Daoy (cell line): Measurements from ENCODE around the gene VAMP8. TPM values are rescaled to one million over a fixed set of nuclear protein-coding genes. Genes with fewer than 3 reads are reported as not detected.
"Not testable (repeated sequence)": the region's sequence is repeated elsewhere in the genome, so short reads cannot be mapped to it uniquely, and the experiment has no call there.

Experiments
- DNase-seq: peaks from one replicate; pipeline ENCODE4 v3.0.0-alpha.2; 2015; ENCODE audit warnings: low read depth
- total RNA-seq: library from RNA; depleted of rRNA; stranded (reverse); fragments of >200 nt; shearing (Covaris generic); gene quantifications from 2 replicates; pipeline ENCODE4 v1.2.3, GENCODE V29; 2014

VAMP8 gene
- total RNA-seq, 1 experiment from 2014 or later, result 6.0 TPM

DNA sequence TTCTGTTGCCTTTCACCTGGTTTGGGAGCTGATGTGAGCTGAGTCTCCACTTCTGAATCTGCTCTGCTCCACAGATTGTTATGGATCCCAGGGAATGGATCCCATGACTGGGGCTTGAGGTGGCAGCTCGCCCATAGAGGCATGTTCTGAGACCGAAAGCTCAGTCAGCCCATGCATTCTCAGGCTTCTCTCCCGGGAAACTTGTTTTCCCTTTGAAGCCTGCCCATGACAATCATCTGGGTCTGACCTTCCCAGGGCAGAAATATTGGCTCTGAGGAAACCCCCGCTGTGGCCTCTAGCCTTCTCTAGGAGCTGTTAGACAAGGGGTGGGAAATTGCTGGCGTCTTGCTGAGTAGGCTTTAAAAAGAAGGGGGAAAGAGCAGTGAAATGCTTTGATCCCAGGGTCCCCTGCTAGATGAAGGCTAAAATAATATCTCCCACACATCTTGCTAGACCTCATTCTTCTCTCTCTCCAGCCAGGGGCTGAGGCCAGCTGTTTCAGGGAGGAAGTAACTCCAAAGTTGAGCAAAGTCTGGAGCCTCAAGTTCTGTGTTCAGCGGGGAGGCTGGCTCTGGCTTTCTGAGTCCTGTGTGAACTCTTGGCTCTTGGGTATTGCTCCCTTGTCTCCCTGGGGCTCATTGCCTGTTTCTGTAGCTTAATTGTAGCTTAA is 2.0 kb downstream of the VAMP8 start:
- DNase-seq, result no peak

DNA sequence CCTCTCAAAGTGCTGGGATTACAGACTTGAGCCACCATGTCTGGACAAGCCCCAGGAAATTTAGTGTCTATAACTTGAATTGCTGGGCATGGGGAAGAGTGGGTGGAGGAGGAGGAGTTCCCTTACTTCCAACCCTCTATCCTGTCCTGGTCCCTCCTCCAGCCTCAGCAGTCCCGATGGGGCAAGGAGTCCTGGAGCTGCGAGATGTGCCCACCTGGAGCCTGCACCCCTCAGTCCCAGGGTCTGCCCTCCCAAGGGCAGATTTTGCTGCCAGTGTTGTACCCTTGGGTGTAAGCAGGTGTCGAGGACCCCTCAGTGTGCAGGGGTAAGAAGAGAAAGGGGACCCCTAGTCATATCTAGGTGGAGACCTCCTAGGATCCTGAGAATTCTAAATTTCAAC is 2.8 kb downstream of the VAMP8 start:
- DNase-seq, result no peak

DNA sequence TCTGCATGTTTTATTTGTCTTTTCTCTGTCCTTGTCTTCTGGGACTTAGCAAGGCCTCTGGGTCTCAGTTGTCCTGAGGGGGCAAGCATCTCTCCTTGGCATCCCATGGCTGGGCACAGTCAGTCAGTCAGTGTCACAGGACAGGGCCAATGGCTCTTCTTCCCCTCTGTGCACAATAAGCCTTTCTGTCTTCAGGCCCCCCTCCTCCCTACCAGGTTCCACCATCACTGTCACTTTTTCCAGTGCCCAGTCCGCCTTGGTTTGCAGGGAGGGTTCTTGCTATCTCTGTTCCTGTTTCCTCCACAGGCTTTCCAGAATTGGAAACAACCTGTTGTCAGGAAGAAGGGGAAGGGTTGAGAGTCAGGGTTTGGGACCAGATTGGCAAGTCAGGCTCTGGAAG is 5.1 kb downstream of the VAMP8 start:
- no peak for DNase-seq

DNA sequence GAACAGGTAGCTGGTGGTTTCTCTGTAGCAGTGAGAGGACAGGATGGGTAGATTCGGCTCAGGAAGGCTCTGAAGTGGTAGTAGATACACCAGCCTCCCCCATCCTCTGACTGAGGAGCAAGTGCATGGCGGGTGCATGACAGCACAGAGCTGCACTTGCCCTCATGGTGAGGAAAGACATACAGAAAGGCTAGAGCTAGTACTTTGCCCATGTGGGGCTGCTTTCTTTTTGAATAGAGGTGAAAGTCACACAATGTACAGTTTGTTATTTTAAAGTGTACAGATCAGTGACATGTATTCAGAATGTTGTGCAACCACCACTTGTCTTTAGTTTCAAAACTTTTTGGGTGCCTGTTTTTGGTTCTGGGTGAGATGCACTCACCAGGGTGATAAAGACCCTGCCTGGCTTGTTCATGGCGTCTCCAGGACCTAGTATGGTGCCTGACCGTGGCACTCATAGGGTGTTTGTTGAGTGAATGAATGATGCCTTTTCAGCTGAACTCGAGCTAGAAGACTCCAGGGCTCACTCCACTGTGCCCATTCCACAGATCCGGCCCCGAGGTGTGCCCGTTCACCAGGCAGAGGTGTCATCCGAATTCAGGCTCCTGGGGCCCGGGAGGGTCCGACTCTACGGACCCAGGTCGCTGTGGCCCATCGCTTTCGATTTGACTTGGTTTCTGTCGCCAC is 6.4 kb downstream of the VAMP8 start:
- no peak for DNase-seq

DNA sequence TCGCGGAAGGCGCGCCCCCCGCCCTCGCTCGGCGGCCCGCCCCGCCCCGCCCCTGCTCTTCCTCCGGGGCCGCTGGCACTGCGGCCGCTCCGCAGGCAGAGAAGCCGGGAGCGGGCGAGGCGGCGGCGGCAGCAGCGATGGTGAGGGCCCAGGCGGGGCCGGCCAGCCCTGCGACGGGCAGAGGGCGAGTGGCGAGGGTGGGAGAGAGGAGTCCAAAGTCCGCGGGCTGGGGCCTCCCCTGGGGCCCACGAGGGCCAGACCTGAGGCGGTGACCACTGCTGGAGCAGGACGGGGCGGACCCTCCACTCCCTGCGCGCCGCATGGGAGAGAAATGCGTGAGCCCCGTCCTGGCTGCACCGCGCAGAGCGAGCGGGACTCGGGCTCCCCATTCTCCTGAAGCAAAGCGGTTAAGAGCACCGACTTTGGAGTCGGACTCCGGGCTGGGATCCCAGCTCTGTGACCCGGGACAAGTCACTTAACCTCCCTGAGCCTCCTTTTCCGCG is 7.0 kb downstream of the VAMP8 start, which contains the start of gene VAMP5:
VAMP5 (plus strand) TSS at position 78 of the 503 bp plus-strand sequence; CDS start at position 138, 60 bp downstream.
- no peak for DNase-seq

DNA sequence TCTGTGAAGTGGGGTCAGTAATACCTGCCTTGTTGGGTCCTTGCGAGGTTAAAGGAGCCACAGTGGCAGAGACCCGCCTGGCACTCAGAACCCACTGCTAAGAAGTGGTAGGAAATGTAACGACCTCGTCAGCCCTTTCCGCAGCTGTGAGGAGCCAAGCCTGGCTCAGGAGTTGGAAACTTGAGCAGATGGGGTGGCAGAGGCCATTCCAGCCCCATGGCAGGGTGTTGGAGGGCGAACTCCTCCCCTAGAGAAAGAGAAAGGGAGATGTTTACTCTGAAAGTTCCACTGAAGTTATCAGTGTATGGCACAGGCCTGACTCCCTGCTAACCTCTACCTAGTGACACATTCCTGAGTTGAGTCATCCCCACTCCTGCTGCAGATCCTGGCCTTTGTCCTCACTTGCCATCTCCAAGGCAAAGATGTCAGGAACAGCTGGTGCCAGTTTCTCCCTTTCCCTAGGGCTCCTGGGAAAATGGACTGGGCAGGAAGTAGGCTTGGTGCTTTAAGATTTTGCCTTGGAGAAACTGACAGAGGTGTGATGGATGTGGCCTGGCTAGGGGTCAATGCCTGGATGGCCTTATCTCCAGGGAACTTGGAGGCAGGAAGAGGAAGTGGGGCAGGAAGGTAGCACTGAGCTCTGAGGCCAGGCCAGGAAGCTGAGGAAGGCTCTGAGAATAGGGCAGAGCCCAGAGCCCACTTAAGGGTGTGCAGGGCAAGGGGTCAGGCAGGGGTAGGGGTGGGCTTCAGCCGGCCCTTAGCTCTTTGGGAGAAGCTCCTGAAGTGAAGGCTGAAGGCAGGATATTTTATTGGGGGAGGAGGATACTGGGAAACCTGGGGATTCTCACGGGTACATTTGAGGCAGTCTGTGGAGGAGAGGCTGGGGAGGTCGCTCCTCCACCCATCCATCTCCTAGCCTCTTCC is 7.7 kb downstream of the VAMP8 start:
- peak; percentile 79 for DNase-seq

DNA sequence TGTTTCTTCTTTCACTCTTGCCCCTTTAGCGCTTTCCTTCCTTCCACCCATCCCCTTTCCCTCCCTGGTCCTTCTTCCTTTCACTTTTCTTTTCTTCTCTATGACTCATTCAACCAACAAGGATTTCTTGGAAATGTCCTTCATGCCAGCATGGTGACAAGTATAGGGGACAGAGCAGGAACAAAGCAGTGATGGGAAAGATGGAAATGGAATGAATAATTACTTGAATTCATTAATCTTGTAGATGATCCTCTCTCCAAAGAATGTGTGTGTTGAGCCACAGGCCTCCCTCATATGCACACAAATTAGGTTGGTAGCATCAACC is 8.4 kb downstream of the VAMP8 start:
- DNase-seq, result peak; percentile 54

DNA sequence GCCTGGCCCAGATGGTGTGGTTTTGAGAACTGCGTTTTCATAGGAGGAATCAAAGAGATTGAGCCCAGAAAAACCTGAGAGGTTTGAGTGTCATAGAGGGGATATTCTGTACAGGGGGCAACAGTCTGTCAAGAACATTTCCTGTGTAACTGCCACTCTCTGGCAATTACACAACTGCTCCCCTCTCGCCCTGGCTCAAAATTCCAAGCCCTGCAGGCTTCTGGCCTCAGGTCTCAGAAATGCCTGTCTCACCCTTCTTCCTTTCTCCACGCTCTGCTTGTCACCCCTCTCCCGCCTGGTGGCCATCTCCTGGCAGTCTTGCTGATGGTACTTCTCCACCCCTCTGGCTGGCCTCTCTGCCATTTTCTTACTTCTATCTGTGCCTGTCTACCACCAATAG is 10.8 kb downstream of the VAMP8 start:
- no peak for DNase-seq

DNA sequence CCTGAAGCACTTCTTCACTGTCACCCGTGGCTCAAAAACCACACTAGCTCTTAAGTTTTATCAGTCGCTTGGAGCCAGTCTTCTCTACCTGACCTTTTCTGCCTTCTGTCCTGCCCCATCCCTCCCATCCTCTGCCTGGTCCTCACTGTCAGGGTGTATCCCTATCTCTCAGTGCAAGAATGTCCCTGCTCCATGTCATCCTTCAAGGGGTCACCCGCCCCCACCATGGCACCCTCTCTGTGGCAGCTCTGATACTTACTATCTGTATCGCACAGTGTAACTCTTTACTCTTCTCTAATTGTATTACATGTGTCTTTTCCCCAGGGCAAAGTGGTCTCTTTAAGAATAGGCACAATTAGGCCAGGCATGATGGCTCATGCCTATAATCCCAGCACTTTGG is 11.3 kb downstream of the VAMP8 start:
- DNase-seq, result no peak

DNA sequence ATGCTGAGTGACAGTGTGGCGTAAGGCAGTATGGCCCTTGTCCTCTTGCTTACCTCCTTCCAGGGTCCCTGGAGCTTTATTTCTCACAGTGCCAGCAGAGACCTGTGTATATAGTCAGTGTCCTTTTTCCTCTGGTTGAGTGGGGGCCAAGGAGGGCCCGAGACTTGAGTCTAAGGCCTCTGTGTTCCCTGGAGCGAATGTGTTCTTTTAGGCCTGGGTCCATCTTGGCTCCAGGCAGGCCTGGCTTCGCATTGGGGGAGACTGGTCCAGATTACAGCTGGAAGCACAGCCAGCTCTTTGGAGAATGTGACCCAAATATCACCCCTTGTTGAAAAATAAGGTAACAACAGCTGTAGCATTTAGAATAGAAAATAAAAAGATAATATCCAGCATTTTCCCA is 11.8 kb downstream of the VAMP8 start:
- DNase-seq, result no peak

DNA sequence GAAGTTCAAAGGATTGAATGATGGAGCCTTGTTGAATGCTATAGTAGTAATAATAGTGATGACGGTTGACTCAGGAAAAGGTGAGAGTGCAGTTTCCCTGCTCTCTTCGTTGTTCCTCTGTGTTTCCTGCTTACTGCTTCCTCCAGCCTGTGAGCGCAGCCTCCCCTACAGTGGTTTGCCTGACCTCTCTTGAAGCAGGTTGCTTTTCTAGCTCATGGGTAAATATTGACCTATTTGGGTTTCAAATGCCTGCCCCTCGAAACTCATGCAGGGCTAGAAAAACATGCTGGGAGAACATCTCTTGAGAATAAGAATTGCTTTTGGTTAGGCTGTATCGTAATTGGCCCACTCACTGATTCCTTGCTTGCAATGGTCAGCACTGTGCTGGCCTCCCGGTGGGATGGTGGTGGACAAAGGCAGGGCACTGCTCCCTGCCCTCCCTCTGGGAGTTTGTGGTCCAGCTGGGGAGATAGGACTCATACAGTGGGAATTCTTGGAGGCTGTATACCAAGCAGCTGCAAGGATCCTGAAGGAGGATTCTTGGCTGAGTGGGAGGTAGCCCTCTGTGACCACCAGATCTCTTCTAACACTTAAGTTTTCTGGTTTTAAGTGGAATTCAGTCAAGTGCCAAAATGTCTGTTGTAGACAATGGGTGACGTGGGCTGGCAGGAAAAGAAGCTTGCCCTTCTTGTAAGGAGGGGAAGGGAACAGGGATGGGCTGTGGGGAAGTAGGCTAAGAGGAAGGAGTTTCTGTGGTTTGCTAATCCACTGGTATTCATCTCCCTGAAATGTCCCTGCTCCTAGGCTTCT is 12.8 kb downstream of the VAMP8 start:
- peak; percentile 56 for DNase-seq

DNA sequence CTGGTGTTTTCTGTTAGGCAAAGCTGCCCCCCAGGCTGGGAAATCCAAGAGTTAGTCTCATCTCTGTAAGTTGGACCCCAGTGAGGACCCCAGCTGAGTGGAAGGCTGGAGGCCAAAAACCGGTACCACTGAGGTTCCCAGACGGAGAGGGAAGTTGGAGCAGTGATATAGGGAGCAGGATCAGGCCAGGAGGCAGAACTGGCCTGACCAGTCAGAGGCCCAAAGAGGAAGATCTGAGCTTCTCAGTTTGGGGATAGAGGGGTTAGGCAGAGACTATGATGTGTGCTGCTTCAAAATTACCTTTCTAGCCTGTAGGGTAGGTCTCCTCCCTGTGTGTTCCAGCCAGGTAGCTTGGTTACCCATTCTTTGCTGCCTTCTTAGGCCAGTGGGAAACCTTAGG is 13.6 kb downstream of the VAMP8 start:
- no peak for DNase-seq

DNA sequence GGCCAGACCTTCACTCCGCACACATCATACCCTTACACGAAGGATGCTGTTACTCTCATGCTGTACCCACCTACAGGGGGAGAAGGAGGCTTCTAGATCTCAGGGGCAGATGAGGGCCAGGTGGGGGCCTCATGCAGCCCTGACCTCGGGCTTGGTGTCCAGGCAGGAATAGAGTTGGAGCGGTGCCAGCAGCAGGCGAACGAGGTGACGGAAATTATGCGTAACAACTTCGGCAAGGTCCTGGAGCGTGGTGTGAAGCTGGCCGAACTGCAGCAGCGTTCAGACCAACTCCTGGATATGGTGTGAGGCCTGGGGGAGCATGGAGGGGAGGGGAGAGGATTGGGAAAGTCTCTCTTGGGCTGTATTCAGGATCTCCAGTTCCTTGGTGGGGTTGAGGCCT is 14.2 kb downstream of the VAMP8 start:
- no peak for DNase-seq

DNA sequence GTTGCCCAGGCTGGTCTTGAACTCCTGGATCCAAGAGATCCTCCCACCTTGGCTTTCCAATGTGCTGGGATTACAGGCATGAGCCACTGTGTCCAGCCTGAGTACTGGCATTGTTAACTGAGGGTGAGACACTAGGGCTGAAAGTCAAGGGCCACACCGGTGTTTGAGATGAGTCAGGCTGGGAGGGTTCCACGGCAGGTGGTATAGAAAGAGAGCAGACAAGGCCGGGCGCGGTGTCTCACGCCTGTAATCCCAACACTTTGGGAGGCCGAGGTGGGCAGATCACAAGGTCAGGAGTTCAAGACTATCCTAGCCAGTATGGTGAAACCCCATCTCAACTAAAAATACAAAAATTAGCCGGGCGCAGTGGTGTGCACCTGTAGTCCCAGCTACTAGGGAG is 14.9 kb downstream of the VAMP8 start:
- not testable (repeated sequence) for DNase-seq

DNA sequence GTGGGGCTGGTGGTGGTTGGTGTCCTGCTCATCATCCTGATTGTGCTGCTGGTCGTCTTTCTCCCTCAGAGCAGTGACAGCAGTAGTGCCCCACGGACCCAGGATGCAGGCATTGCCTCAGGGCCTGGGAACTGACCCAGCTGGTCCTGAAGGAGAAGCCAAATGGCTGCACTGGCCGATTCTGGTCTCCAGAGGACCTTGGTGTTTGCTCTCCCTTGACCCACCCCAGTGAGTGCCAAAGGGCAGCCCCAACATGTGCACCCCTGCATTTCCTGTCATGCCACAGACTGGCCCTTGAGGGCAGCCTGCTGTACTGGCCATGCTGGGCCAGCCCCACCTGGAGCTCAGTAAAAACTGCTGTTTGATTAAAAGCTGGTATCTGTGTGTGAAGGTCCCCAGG is 15.6 kb downstream of the VAMP8 start:
- DNase-seq, result no peak

DNA sequence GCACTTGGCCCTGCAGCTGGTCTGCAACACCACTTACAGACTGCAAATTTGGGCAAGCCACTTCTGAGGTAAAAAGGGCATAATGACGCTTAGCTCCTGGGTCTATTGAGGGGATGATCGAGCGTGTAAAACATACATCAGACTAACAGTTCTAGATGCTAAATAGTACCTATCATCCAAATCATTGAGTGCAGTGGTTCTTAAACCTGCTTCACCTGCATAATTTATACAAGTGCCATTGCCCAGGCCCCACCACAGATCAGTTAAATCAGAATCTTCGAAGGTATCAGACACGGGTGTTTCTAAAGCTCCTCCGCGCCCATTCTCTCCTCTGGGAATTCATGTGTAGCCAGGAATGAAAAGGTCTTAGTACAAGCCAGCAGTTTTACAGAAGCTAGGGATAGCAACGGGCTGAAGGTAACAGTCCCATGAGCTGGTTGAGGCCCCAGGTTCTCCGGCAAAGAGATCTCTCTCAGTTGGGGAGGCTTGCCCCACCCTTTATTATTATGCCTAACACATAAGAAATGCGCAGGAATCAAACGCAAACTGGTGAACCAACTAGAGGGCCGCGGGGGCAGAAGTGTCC is 17.4 kb downstream of the VAMP8 start:
- no peak for DNase-seq

DNA sequence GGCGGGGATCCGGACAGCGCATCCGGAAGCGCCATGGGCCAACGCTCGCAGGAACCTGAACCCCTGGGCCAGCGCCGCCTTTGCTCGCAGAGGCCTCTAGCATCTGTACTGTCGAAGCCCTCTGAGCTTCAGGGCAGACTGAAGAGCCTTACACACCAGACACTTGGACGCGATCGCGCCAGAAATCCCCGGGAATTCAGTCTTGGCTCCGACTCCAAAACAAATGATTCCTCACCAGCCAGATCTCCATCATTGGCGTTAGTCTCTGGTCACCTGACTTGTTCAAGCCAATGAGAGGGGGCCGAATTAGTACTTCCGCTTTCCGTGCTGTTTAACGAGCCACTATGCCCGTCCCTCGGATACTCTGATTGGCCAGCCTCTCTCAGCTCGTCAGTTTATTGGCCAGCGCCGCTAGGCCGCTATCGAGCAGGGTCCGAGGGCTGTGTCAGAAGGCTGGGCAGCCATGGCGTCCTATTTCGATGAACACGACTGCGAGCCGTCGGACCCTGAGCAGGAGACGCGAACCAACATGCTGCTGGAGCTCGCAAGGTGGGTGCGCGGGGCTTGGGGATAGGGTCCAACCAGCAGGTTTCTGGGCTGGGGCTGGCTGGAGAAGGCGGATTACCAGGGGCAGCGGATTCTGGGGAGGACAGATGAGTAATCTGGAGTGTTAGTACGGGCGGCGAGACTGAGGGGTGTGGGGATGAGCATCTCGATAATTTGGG is 18.1 kb downstream of the VAMP8 start, which contains the start of gene RNF181:
RNF181 (plus strand) TSS at position 445 of the 725 bp plus-strand sequence; CDS start at position 464, 19 bp downstream.
- DNase-seq, result peak; percentile 98

DNA sequence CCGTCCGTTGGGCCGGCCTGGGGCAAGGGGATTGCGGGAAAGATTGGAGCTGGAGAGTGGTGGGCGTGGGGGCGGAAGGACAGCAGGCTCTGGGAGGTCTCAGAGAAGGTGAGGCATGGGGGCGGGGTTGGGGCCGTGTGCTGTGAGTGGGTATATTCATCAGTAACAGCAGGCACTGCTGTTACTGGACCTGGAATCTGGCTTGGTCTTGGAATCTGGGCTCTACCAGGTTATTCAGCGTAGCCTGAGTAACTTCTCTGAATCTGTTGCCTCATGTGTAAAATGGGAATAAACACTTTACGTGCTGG is 18.6 kb downstream of the VAMP8 start:
- peak; percentile 45 for DNase-seq

DNA sequence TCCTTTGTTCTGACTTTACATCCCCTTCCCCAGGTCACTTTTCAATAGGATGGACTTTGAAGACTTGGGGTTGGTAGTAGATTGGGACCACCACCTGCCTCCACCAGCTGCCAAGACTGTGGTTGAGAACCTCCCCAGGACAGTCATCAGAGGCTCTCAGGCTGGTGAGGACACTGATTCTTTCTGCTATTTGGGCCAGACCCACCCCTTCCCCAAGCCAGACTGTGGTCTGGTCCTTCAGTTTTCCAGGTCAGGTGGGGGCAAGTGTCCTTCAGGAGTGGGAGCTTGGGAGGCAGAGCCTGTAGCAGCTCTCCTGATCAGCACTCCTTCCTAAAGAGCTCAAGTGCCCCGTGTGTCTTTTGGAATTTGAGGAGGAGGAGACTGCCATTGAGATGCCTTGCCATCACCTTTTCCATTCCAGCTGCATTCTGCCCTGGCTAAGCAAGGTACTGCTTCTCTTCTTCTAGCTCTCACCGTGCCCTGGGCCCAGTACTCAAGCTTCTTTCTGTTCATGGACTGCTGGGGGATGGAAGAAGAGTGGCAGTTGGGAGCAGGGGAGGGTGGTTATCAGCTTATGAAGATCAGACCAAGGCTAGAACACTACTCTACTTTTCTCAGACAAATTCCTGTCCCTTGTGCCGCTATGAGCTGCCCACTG is 19.2 kb downstream of the VAMP8 start:
- no peak for DNase-seq

DNA sequence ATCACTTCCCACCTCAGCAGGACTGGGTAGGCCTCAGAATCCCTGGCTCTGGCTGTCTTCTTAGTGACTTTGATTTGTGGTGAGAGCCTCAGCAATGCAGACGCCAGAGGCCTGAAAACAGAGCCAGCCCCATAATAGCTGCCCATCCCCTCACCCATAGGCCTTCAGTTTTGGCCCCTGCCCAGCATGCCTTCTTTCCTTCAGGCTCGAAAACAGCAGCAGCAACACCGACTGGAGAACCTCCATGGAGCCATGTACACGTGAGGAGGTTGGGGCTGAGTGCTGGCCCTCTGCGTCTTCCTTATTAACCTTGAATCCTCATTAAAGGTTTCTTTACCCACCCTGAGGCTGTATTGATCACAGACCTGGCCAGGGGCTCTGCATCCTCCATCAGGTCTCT is 19.9 kb downstream of the VAMP8 start:
- no peak for DNase-seq
